ENCODE measurements around the gene AKAP3. TPM values are rescaled to one million over a fixed set of nuclear protein-coding genes. Genes with fewer than 3 reads are reported as not detected.

The AKAP3 gene
- total RNA-seq, 1 donor from 2014 or later = 2.8 TPM

- TF ChIP-seq, protein P1, sequence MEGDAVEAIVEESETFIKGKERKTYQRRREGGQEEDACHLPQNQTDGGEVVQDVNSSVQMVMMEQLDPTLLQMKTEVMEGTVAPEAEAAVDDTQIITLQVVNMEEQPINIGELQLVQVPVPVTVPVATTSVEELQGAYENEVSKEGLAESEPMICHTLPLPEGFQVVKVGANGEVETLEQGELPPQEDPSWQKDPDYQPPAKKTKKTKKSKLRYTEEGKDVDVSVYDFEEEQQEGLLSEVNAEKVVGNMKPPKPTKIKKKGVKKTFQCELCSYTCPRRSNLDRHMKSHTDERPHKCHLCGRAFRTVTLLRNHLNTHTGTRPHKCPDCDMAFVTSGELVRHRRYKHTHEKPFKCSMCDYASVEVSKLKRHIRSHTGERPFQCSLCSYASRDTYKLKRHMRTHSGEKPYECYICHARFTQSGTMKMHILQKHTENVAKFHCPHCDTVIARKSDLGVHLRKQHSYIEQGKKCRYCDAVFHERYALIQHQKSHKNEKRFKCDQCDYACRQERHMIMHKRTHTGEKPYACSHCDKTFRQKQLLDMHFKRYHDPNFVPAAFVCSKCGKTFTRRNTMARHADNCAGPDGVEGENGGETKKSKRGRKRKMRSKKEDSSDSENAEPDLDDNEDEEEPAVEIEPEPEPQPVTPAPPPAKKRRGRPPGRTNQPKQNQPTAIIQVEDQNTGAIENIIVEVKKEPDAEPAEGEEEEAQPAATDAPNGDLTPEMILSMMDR (IDR thresholded peaks at IDR 0.05) = no peak
- no peak overlapping the region for H3K27ac ChIP-seq
- intact Hi-C loops (cut with DNase I) = loop anchor here (2.0 to 10.0 kb wide), 3 partner anchors 45 to 151 kb away; partner anchors contain the start of genes AKAP3, NDUFA9 and RAD51AP1
- no peaks in the 10 kb centered on the region for H3K9me3 ChIP-seq
- no peak overlapping the region for H3K4me3 ChIP-seq
- peaks cover 0 to 6% of the 10 kb centered on the region in 2 donors for H3K36me3 ChIP-seq
- DNase-seq (ENCODE audit: low spot score in 2 of 2) = no peak
- no peaks in the 10 kb centered on the region for H3K27me3 ChIP-seq
- H3K4me1 ChIP-seq = no peaks in the 10 kb centered on the region
Observed at GRCh38 chr12:4603946-4604345, 44.9 kb downstream of the AKAP3 start.

GRCh38 chr12:4603421-4603820 lies 45.4 kb downstream of the AKAP3 start:
- intact Hi-C loops (cut with DNase I) = loop anchor here (5.0 to 10.0 kb wide), 2 partner anchors 66 to 151 kb away; partner anchors contain the start of gene RAD51AP1
- TF ChIP-seq, protein P1 (IDR thresholded peaks at IDR 0.05) = no peak
- H3K4me3 ChIP-seq = no peak overlapping the region
- DNase-seq (ENCODE audit: low spot score in 2 of 2) = no peak
- no peak overlapping the region for H3K27ac ChIP-seq
- no peaks in the 10 kb centered on the region for H3K27me3 ChIP-seq
- peaks cover 0 to 6% of the 10 kb centered on the region in 2 donors for H3K36me3 ChIP-seq
- no peaks in the 10 kb centered on the region for H3K9me3 ChIP-seq
- no peaks in the 10 kb centered on the region for H3K4me1 ChIP-seq

DNA sequence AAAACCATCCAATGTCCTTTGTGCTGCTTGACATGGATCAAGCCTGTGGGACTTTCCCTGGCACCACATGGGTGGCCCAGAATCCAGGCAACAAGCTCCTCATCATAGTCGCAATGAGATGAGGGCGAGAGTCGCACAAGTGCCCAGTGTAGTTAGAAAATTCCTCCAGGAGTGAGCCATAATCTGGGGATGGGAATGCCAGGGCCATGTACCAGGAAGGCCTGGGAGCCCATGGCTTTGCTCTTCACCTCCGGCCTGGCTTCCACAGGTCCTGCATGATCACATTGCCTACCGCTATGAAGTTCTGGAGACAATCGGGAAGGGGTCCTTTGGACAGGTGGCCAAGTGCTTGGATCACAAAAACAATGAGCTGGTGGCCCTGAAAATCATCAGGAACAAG lies 53.0 kb downstream of the AKAP3 start:
- no peaks in the 10 kb centered on the region for H3K36me3 ChIP-seq
- no peaks in the 10 kb centered on the region for H3K27me3 ChIP-seq
- no peak overlapping the region for H3K4me3 ChIP-seq
- no peak for DNase-seq (ENCODE audit: low spot score in 2 of 2)
- no peak overlapping the region for H3K27ac ChIP-seq
- intact Hi-C loops (cut with DNase I) = no loop called here
- H3K4me1 ChIP-seq = no peaks in the 10 kb centered on the region
- TF ChIP-seq, protein P1 (IDR thresholded peaks at IDR 0.05) = no peak
- H3K9me3 ChIP-seq = no peaks in the 10 kb centered on the region

DNA sequence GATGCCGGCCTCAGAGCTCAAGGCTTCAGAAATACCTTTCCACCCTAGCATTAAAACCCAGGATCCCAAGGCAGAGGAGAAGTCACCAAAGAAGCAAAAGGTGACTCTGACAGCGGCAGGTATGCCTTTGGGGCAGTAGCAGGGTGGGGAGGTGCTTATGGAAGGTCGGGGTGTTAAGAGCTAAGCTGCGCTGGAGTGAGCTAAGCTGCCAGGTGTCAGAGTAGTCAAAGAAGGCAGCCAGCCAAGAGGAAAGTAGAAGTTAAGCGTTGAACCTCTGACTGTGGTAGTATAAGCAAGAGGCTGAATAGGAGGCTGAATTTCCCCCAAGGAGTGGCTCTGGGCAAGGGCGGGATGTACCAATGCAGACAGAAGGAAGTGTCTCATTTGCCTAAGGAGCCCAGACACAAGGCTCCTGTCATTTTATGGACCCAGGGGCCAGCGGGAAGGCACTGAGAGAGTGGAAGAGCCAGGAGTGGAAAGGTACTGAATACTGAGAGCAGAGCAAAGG lies 57.6 kb downstream of the AKAP3 start:
- TF ChIP-seq, protein P1 (IDR thresholded peaks at IDR 0.05) = no peak
- Histone ChIP-seq H3K27me3 (no peaks in the 10 kb centered on the region), H3K27ac (no peak overlapping the region), H3K4me3 (no peak overlapping the region), H3K4me1 (no peaks in the 10 kb centered on the region), H3K36me3 (no peaks in the 10 kb centered on the region), H3K9me3 (no peaks in the 10 kb centered on the region)
- no peak for DNase-seq (ENCODE audit: low spot score in 2 of 2)
- intact Hi-C loops (cut with DNase I) = no loop called here

- Histone ChIP-seq H3K4me3 (no peak overlapping the region), H3K36me3 (no peaks in the 10 kb centered on the region), H3K27me3 (no peaks in the 10 kb centered on the region), H3K9me3 (no peaks in the 10 kb centered on the region), H3K27ac (no peak overlapping the region), H3K4me1 (no peaks in the 10 kb centered on the region)
- DNase-seq (ENCODE audit: low spot score in 2 of 2) = no peak
- intact Hi-C loops (cut with DNase I) = no loop called here
- TF ChIP-seq, protein P1 (IDR thresholded peaks at IDR 0.05) = no peak
Observed at GRCh38 chr12:4589941-4590340, 58.9 kb downstream of the AKAP3 start.

DNA sequence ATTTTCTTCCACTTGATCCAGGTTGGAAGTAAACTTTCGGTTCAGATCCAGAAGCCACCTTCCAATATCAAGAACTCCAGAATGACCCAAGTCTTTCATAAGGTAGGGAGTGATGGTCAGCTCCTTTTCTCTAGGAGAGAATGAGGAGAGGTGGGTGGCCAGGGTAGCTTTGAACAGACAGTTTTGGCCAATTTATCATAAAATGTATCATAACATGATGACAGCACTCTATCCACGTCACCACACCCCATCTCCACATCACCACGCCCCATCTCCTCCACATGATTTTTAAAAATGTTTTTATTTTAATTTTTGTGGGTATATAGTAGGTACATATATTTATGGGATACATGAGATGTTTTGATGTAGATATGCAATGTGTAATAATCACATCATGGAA lies 59.9 kb downstream of the AKAP3 start:
- H3K4me1 ChIP-seq = no peaks in the 10 kb centered on the region
- H3K36me3 ChIP-seq = no peaks in the 10 kb centered on the region
- intact Hi-C loops (cut with DNase I) = no loop called here
- TF ChIP-seq, protein P1 (IDR thresholded peaks at IDR 0.05) = no peak
- DNase-seq (ENCODE audit: low spot score in 2 of 2) = no peak
- H3K9me3 ChIP-seq = no peaks in the 10 kb centered on the region
- H3K27me3 ChIP-seq = no peaks in the 10 kb centered on the region
- no peak overlapping the region for H3K4me3 ChIP-seq
- no peak overlapping the region for H3K27ac ChIP-seq

Data from ascending aorta (tissue), 2 donors.